ENCODE results near the gene KCNE5.
"Not testable (repeated sequence)": the region's sequence is repeated elsewhere in the genome, so short reads cannot be mapped to it uniquely, and the experiment has no call there.

The KCNE5 gene

DNA sequence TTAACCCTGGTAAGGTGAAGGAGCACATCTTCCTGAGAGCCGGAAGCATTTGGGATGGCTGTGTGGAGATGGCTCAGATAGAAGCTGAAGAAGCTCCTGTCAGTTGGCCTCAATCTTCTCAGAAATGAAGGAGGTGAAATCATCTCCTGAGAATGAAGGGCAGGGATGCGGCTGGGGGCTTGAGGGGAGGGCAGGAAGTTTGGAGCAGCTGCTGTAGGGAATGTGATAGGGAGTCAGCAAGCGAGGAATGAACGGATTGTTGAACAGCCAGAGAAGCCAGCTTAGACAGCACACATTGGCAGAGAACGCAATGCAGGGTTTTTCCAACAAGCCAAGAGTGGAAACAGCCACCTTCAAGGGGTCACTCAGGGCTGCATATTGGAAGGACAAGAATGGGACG, 10.0 kb downstream of the KCNE5 start:
- DNase-seq (ENCODE audit: low read depth) = no peak

DNA sequence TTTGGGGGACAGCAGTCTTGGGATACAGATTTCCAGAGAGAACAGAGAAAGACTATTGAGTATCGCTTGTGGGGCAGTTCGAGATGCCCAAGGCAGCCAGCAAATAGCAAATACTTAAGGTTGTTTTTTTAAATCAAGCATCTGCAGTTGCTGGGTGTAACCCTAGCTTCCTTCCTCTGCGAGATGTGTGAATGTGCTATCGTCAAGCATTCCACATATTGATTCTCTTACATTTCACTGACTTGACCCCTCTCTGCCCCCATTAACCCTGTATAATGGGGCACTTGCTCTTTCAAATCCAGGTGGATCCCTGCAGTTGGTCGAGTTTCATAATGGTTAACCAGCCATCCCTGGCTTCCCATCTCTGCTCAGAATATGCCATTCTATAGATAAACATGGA, 23.5 kb downstream of the KCNE5 start:
- no peak for DNase-seq (ENCODE audit: low read depth)

DNA sequence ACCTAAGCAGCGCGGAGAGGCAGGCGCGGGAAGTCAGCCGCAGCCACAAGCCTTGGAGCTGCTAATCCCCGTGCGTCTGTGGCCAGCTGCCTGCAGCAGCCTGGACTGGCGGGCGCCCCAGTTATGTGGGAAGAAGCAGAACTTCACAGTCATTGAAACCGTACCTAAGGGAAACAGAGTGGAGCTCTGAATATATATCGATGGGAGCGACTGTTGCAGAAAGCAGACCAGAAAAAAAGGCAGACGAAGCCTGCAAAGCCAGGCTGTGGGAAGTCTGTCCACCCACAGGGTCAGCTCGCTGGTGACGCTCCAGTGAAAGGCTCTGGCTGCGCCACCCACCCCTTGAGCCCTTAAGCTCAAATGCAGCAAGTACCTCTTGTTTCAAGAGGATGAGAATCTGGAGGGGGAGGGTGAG, 24.7 kb downstream of the KCNE5 start:
- DNase-seq (ENCODE audit: low read depth) = no peak

DNA sequence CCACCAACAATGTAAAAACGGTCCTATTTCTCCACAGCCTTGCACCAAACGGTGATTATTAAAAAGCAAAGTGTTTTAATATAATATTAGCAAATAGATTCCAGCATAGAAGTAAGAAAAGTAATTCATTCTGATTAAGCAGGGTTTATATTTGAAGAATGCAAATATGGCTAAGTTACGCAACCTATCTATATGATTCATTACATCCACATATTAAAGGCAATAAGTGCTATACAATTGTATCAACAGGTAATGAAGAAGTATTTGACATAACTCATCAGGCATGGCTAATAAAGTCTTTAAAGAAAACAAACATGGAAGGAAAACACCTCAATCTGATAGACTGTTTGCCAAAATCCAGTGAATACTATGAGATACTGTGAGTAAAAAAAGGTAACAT, 29.0 kb downstream of the KCNE5 start:
- DNase-seq (ENCODE audit: low read depth) = no peak

DNA sequence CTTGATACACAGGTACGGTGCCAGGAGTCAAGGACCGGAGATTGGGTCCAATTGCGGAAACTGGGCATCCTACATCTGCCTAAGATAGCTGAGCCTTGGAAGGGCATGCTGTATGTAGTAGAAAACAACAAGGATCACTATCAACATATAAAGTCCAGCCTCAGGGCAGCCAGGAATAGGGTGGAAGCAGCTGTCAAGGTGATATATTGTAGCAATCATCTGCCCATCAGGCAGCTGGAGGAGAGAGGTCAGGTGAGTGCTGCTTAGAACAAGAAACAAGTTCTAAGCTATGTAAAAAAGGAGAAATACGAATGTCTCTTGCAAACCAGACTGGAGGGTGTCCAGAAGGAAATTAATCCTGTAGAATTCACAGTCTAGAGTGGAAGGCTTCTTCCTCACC, 34.8 kb downstream of the KCNE5 start:
- no peak for DNase-seq (ENCODE audit: low read depth)

DNA sequence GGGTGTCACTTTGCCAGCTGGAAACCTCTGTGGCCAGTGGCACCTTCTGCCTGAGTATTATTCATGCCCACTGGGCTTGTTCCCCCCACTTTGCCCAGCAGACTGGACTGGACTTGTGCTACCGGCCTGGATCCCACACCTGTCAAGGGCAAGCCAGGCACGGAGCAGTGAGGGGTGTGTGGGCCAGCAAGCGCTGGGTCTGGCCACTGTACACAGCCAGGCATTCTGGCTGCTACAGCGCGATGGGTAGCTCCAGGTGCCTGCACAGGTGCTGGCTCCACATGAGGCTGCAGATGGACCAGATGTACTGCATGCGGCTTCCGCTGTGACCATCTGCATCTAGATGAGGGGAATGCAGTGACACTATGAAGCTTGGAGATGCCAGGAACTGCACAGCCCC, 39.5 kb downstream of the KCNE5 start:
- no peak for DNase-seq (ENCODE audit: low read depth)

DNA sequence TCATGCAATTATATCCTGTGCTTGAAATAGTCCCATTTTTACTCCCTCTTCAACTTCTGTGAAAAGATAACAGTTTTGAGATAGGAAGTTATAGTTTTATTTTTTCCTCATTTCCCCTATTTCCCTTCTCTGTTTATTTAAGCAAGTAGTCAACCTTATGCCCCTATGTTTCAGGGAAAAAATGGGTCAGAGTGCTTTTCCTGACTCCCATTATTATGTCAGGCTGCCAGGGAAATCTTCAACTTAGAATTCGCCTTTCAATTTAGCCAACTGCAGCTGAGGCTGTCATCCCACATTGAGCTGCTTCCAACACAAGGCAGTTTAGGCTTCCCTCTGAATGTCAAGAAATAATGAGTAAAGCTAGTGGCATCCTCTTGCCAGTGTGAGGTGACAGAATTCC, 46.1 kb downstream of the KCNE5 start:
- DNase-seq (ENCODE audit: low read depth) = no peak

DNA sequence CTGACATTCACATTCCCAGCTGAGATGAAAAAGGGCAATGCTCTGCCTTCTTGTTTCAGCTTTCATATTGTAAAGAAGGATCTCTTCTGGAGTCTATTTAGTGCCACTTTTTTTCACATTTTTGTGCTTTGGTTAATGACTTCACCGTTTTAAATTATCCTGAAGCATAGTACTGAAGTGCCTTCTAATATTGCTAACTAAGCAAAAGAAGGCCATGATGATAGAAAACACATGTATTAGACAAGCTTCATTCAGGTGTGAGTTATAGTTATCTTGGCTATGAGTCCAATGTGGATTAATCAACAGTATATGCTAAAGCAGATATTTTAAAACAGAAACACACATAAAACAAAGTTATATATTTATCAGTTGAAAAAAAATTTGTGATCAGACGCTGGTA, 47.9 kb downstream of the KCNE5 start:
- no peak for DNase-seq (ENCODE audit: low read depth)

DNA sequence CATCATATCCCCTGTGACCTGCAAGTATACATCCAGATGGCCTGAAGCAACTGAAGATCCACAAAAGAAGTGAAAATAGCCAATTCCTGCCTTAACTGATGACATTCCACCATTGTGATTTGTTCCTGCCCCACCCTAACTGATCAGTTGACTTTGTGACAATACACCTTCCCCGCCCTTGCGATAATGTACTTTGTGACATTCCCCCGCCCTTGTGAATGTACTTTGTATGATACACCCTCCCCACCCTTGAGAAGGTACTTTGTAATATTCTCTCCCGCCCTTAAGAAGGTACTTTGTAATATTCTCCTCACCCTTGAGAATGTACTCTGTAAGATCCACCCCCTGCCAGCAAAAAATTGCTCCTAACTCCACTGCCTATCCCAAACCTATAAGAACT, 48.9 kb downstream of the KCNE5 start:
- DNase-seq (ENCODE audit: low read depth) = not testable (repeated sequence)

All from stimulated activated CD8-positive, alpha-beta memory T cell treated with anti-CD3 and anti-CD28 coated beads, Interleukin-12 subunit alpha, Interleukin-12 subunit beta, amount 100 ng/mL, for 1 hour (primary cell).